ENCODE data around the gene RICTOR. TPM values are rescaled to one million over a fixed set of nuclear protein-coding genes. Genes with fewer than 3 reads are reported as not detected.

Gene RICTOR
- total and polyA plus RNA-seq, 12 donors, result 3.1 to 88.3 (median 45.5) TPM

DNA sequence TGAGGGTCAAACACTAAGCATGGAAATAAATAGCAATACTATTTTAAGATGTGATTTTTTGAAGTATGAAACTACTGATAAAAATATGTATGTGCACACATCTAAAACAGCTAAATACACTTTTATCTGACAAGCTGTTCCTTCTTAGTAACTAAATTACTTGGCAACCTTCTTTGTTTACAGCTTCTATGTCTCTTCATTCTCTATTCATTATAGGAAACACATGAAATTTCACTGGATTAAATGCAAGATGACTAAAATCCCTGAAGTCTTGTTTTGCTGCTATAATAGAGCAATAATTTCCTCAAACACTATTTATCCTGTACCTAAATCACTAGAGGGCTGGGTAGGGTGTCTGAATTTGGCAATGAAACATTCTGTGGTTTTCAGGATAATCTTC lies 11.7 kb downstream of the RICTOR start:
- DNase-seq (no peak), ATAC-seq (no peak)
- Histone ChIP-seq H3K9me3 (peaks cover 0 to 16% (median 0%) of the 10 kb centered on the region in 11 donors), H3K27me3 (no peaks in the 10 kb centered on the region), H3K27ac (peak overlapping the region in 4 of 10 donors; percentile 25 to 67 (median 44)), H3K4me3 (no peak overlapping the region), H3K36me3 (peaks cover 0 to 25% (median 0%) of the 10 kb centered on the region in 9 donors), H3K4me1 (peaks cover 3 to 88% (median 58%) of the 10 kb centered on the region in 9 donors)
- intact Hi-C loops (cut with DNase I), result no loop called here
- TF ChIP-seq, protein P1, sequence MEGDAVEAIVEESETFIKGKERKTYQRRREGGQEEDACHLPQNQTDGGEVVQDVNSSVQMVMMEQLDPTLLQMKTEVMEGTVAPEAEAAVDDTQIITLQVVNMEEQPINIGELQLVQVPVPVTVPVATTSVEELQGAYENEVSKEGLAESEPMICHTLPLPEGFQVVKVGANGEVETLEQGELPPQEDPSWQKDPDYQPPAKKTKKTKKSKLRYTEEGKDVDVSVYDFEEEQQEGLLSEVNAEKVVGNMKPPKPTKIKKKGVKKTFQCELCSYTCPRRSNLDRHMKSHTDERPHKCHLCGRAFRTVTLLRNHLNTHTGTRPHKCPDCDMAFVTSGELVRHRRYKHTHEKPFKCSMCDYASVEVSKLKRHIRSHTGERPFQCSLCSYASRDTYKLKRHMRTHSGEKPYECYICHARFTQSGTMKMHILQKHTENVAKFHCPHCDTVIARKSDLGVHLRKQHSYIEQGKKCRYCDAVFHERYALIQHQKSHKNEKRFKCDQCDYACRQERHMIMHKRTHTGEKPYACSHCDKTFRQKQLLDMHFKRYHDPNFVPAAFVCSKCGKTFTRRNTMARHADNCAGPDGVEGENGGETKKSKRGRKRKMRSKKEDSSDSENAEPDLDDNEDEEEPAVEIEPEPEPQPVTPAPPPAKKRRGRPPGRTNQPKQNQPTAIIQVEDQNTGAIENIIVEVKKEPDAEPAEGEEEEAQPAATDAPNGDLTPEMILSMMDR (IDR thresholded peaks at IDR 0.05), result no peak

DNA sequence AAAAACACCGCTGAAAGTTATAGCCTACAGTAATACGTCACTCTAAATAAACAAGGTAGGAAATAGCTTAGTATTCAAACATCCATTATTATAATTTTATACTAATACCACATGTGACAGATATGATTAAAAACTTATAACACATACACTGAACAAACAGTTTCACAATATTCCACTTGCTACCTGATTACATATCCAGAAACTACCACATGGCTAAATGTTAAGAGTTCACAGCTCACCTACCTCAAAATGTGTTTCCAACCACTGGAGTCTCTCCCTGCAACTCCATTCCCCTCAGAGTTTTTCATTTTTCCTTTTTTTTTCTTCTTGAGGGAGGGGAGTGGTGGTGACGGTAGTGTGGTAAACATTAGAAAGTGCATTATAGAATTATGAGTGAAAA lies 12.1 kb downstream of the RICTOR start:
- TF ChIP-seq, protein P1 (IDR thresholded peaks at IDR 0.05), result no peak
- WGBS, 2 donors, result 77 to 78% methylated on average over 3 of the region's 3 CpGs
- intact Hi-C loops (cut with DNase I), result no loop called here
- ATAC-seq (no peak), DNase-seq (no peak)
- Histone ChIP-seq H3K36me3 (peaks cover 0 to 25% (median 0%) of the 10 kb centered on the region in 9 donors), H3K4me1 (peaks cover 3 to 92% (median 62%) of the 10 kb centered on the region in 9 donors), H3K9me3 (peaks cover 0 to 14% (median 0%) of the 10 kb centered on the region in 11 donors), H3K4me3 (no peak overlapping the region), H3K27me3 (no peaks in the 10 kb centered on the region), H3K27ac (peak overlapping the region in 4 of 10 donors; percentile 13 to 67 (median 38))

DNA sequence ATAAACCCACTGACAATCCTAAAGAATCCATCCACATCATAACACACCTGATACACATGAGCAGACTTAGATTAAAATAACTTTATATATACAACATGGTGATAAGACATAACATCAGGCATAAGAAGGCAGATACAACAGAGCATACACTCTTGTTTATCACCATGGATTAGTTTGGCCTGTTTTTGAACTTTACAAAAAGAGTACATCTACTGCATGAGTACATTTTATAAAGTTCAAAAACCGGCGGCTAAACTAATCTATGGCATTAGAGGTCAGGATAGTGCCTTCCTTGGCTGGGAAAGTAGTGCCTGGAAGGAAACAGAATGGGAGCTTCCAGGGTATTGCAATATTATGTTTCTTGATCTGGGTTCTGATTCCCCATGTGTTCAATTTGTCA lies 15.1 kb downstream of the RICTOR start:
- intact Hi-C loops (cut with DNase I), result loop anchor here in 1 of 10 donors (5.0 kb wide), 1 partner anchor 37 kb away; no protein-coding TSS in a partner anchor
- Histone ChIP-seq H3K9me3 (no peaks in the 10 kb centered on the region), H3K4me1 (peaks cover 3 to 100% (median 82%) of the 10 kb centered on the region in 9 donors), H3K36me3 (peaks cover 0 to 5% (median 0%) of the 10 kb centered on the region in 9 donors), H3K27me3 (no peaks in the 10 kb centered on the region), H3K27ac (peak overlapping the region in 2 of 10 donors; percentile 9 to 59), H3K4me3 (no peak overlapping the region)
- no peak for DNase-seq
- TF ChIP-seq, protein P1 (IDR thresholded peaks at IDR 0.05), result no peak
- no peak for ATAC-seq
- WGBS, 2 donors, result 32 to 33% methylated on average over 2 of the region's 2 CpGs

DNA sequence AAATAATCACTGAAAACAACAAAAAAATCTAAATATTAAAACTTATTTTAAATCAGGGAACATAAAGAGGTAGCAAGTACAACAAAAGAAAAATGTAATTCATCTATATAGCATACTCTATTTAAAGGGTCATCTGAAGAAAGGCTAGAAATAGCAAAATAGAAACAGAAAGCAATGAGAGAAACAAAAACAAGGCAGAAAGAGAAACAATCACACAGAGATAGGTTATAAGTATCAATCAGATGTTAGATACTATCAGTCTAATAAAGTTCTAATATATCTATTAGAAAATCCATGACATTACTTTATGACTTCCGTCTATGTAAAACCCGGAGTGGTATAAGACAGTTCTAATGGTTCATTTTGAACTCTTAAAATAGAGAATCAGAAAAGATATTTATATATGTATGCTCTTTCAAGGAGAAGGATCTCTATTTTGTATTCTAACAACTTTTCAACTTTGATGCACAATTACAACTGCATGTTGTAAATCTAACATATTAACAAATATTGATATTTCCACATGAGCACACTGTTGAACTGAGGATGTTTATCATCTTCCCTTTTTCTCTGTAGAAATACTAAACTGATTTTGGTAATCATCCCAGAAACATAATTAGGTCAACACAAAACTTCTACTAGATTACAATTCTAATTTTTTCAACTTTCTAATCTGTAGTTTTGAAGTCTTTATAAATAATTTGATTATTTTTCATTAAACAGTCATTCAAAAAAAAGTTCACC lies 15.8 kb downstream of the RICTOR start:
- TF ChIP-seq, protein P1 (IDR thresholded peaks at IDR 0.05), result no peak
- intact Hi-C loops (cut with DNase I), result loop anchor here in 1 of 10 donors (5.0 kb wide), 1 partner anchor 36 kb away; no protein-coding TSS in a partner anchor
- H3K27me3 ChIP-seq, result no peaks in the 10 kb centered on the region
- ATAC-seq (no peak), DNase-seq (no peak)
- 50 to 71% methylated on average over 2 of the region's 2 CpGs for WGBS, 2 donors
- H3K4me1 ChIP-seq, result peaks cover 3 to 97% (median 78%) of the 10 kb centered on the region in 9 donors
- H3K27ac ChIP-seq, result peak overlapping the region in 5 of 10 donors; percentile 24 to 65 (median 37)
- H3K9me3 ChIP-seq, result no peaks in the 10 kb centered on the region
- H3K36me3 ChIP-seq, result peaks cover 0 to 5% (median 0%) of the 10 kb centered on the region in 9 donors
- peak overlapping the region in 8 of 10 donors; percentile 1 to 45 (median 28) for H3K4me3 ChIP-seq
